Measurements from ENCODE around the gene C19orf85. TPM values are rescaled to one million over a fixed set of nuclear protein-coding genes. Genes with fewer than 3 reads are reported as not detected.

The C19orf85 gene
- total and polyA plus RNA-seq, 2 donors (not counting 1 experiment from before 2014, with no cell fraction given), result not detected

DNA sequence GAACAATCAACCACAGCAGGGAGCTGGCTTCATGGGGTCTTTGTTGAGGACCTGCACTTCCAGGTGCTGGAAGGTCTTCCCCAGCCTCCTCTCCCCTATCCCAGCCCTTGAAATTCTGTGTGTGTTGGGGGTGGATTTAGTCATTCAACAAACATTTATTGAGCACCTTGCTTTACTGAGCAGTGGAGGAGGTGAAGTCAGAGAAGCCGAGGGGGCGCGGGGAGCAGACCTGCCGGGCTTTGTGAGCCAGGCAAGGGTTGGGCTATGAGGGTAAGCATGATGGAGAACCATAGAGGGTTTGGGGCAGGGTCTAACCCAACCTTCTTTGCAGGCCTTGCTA is 3.5 kb upstream of the C19orf85 start:
- no peaks in the 10 kb centered on the region for H3K9me3 ChIP-seq (ENCODE audit: control insufficient read depth, insufficient read depth, low read depth, low read length)
- H4K20me1 ChIP-seq (ENCODE audit: control insufficient read depth, extremely low read depth, insufficient read depth, low read length), result no peaks in the 10 kb centered on the region
- H3K79me2 ChIP-seq (ENCODE audit: control insufficient read depth, insufficient read depth, low read length), result no peaks in the 10 kb centered on the region
- H3K4me2 ChIP-seq (ENCODE audit: extremely low read depth, insufficient read depth, low read length), result no peak overlapping the region
- peaks cover 4% of the 10 kb centered on the region for H3K4me1 ChIP-seq (ENCODE audit: control insufficient read depth, extremely low read depth, insufficient read depth, low read length)
- H3K9ac ChIP-seq (ENCODE audit: insufficient read depth, low read length), result no peak overlapping the region
- TF ChIP-seq CTCF (conservative IDR thresholded peaks at IDR 0.05 in 1 of 2, IDR thresholded peaks at IDR 0.05 in 1 of 2; ENCODE audit: low read depth in 1 of 2, low read length in 2 of 2) (no peak), EZH2 (IDR thresholded peaks at IDR 0.05; ENCODE audit: low read length, missing control alignments) (no peak)
- no peak overlapping the region for H3K27ac ChIP-seq (ENCODE audit: insufficient read depth, low read length)
- H3K36me3 ChIP-seq (ENCODE audit: control insufficient read depth, insufficient read depth, low read length), result no peaks in the 10 kb centered on the region
- no peak overlapping the region for H3K4me3 ChIP-seq (replicated peaks in 1 of 4; ENCODE audit: control extremely low read depth in 1 of 4, insufficient read depth in 1 of 4, low read depth in 3 of 4, low read length in 4 of 4)
- no peak for DNase-seq (ENCODE audit: low read depth in 2 of 2)
- no peaks in the 10 kb centered on the region for H3K27me3 ChIP-seq (ENCODE audit: control insufficient read depth, insufficient read depth, low read length)
- no peak overlapping the region for H2AFZ ChIP-seq (ENCODE audit: low read length)

GRCh38 chr19:55467236-55468053 is 2.9 kb upstream of the C19orf85 start:
- Histone ChIP-seq H3K36me3 (ENCODE audit: control insufficient read depth, insufficient read depth, low read length) (no peaks in the 10 kb centered on the region), H3K27ac (ENCODE audit: insufficient read depth, low read length) (no peak overlapping the region), H3K27me3 (ENCODE audit: control insufficient read depth, insufficient read depth, low read length) (no peaks in the 10 kb centered on the region), H4K20me1 (ENCODE audit: control insufficient read depth, extremely low read depth, insufficient read depth, low read length) (no peaks in the 10 kb centered on the region), H3K4me3 (replicated peaks in 1 of 4; ENCODE audit: control extremely low read depth in 1 of 4, insufficient read depth in 1 of 4, low read depth in 3 of 4, low read length in 4 of 4) (no peak overlapping the region), H3K79me2 (ENCODE audit: control insufficient read depth, insufficient read depth, low read length) (no peaks in the 10 kb centered on the region), H2AFZ (ENCODE audit: low read length) (no peak overlapping the region), H3K9ac (ENCODE audit: insufficient read depth, low read length) (no peak overlapping the region), H3K9me3 (ENCODE audit: control insufficient read depth, insufficient read depth, low read depth, low read length) (no peaks in the 10 kb centered on the region), H3K4me2 (ENCODE audit: extremely low read depth, insufficient read depth, low read length) (no peak overlapping the region), H3K4me1 (ENCODE audit: control insufficient read depth, extremely low read depth, insufficient read depth, low read length) (peaks cover 4% of the 10 kb centered on the region)
- TF ChIP-seq CTCF (conservative IDR thresholded peaks at IDR 0.05 in 1 of 2, IDR thresholded peaks at IDR 0.05 in 1 of 2; ENCODE audit: low read depth in 1 of 2, low read length in 2 of 2) (peak; percentile 60 to 90), EZH2 (IDR thresholded peaks at IDR 0.05; ENCODE audit: low read length, missing control alignments) (no peak)
- peak; percentile 41 to 61 for DNase-seq (ENCODE audit: low read depth in 2 of 2)

DNA sequence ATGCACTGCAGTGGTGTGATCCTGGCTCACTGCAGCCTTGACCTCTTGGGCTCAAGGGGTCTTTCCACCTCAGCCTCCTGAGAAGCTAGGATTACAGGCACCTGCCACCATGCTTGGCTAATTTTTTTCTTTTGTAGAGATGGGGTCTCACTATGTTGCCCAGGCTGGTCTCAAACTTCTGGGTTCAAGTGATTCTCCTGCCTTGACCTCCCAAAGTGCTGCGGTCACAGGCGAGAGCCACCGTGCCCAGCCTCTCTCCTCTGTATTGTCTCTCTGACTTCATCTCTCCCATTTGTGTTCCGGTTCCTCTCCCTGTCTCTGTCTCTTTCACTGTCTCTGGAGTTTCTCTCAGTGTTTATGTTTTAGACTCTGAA is 1.7 kb upstream of the C19orf85 start:
- no peak overlapping the region for H3K4me3 ChIP-seq (replicated peaks in 1 of 4; ENCODE audit: control extremely low read depth in 1 of 4, insufficient read depth in 1 of 4, low read depth in 3 of 4, low read length in 4 of 4)
- no peak overlapping the region for H3K9ac ChIP-seq (ENCODE audit: insufficient read depth, low read length)
- H3K27me3 ChIP-seq (ENCODE audit: control insufficient read depth, insufficient read depth, low read length), result no peaks in the 10 kb centered on the region
- no peaks in the 10 kb centered on the region for H3K79me2 ChIP-seq (ENCODE audit: control insufficient read depth, insufficient read depth, low read length)
- no peaks in the 10 kb centered on the region for H4K20me1 ChIP-seq (ENCODE audit: control insufficient read depth, extremely low read depth, insufficient read depth, low read length)
- no peak for TF ChIP-seq EZH2 (IDR thresholded peaks at IDR 0.05; ENCODE audit: low read length, missing control alignments)
- no peak for TF ChIP-seq CTCF (conservative IDR thresholded peaks at IDR 0.05 in 1 of 2, IDR thresholded peaks at IDR 0.05 in 1 of 2; ENCODE audit: low read depth in 1 of 2, low read length in 2 of 2)
- no peak overlapping the region for H3K4me2 ChIP-seq (ENCODE audit: extremely low read depth, insufficient read depth, low read length)
- H2AFZ ChIP-seq (ENCODE audit: low read length), result no peak overlapping the region
- no peak overlapping the region for H3K27ac ChIP-seq (ENCODE audit: insufficient read depth, low read length)
- no peak for DNase-seq (ENCODE audit: low read depth in 2 of 2)
- peaks cover 5% of the 10 kb centered on the region for H3K4me1 ChIP-seq (ENCODE audit: control insufficient read depth, extremely low read depth, insufficient read depth, low read length)
- H3K9me3 ChIP-seq (ENCODE audit: control insufficient read depth, insufficient read depth, low read depth, low read length), result no peaks in the 10 kb centered on the region
- no peaks in the 10 kb centered on the region for H3K36me3 ChIP-seq (ENCODE audit: control insufficient read depth, insufficient read depth, low read length)

Data from fibroblast of lung (primary cell).